ENCODE results near the gene RAB14.

Gene RAB14

DNA sequence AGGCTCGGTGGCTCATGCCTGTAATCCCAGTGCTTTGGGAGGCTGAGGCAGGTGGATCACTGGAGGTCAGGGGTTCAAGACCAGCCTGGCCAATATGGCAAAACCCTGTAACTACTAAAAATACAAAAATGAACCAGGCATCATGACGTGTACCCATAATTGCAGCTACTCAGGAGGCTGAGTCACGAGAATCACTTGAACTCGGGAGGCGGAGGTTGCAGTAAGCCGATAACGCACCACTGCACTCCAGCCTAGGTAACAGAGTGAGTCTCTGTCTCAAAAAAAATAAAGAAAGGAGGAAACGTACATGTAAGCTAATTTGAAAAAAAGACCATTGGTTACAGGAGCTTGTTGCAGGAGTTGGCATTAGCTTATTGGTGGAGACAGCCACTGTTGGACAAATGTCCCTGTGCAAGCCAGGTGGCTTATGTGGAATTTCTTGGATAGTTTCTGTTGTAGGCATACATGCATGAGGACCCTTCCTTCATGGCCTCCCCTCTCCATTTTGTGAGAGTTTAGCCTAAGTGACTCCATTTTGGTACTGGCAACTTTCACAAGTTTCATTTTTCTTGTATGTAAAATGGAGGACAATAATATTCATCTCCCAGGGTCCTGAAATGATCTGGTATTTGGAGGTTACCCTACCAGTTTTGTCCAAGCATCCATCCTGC, 16.8 kb upstream of the RAB14 start:
- no peak for DNase-seq

DNA sequence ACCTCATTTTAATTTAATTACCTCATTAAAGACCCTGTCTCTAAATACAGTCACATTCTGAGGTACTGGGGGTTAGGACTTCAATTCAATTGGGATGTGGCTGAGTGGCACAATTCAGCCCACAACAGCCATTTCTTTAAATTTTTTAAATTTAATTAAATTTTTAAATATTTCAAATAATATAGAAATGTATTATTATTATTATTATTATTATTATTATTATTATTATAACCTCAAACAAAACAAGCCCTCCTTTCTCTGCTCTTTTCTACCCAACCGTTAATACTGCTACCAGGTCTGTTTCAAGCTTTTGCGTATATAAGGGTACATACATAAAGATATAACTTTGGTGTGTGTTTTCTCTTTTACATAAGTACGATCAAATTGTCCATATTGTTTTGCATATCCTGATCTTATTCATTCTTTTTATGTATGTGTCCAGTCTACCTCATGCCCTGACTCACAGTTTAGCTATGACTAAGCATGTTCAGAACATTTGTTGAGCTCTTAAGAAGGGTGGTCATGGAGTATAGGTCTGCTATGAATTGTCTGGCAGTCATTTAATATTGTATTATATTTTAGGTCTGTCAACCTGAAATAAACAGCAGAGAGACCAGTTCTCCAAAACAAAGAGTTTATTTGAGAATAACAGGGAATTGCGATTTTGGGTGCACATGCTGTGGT, 16.1 kb upstream of the RAB14 start:
- DNase-seq: no peak

DNA sequence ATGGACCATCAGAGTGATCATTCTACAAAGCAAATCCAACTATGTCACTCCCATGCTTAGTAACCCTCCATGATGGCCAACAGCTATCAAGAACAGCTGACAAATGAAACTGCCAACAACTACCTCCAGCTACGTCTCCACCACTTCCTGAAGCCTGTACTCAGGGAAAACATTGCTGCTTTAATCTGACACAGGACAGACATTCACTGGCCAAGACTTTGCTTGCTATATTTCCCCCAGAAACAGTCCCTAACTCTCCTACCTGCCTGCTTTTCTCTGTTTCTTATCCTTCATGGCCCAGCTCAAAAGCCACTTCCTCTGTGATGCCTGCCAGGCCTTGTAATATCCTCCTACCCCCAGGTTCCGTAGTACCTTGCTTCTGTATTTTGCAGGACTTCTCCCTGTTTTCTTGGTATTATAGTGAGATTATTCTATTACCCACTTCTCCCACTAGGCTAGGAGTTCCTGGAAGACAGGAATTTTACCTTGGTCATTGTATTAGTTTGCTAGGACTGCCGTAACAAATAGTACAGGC, 14.7 kb upstream of the RAB14 start:
- no peak for DNase-seq

DNA sequence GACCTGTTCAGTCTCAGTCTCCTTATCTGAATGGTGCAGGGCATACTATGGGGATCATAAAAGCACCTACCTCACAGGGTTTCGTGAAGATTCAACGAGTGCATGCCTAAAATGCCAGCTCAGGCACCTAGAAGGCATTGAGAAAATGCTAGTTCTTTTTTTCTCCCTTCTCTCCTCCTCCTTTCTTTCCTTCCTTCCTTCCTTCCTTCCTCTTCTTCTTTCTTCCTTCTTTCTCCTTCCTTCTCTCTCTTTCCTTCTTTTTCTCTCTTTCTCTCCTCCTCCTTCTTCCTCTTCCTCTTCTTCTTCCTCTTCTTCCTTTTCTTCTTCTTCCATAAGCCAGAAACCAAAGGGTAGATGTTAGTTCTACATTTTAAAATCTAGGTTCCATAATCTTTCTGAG, 12.3 kb upstream of the RAB14 start:
- no peak for DNase-seq

DNA sequence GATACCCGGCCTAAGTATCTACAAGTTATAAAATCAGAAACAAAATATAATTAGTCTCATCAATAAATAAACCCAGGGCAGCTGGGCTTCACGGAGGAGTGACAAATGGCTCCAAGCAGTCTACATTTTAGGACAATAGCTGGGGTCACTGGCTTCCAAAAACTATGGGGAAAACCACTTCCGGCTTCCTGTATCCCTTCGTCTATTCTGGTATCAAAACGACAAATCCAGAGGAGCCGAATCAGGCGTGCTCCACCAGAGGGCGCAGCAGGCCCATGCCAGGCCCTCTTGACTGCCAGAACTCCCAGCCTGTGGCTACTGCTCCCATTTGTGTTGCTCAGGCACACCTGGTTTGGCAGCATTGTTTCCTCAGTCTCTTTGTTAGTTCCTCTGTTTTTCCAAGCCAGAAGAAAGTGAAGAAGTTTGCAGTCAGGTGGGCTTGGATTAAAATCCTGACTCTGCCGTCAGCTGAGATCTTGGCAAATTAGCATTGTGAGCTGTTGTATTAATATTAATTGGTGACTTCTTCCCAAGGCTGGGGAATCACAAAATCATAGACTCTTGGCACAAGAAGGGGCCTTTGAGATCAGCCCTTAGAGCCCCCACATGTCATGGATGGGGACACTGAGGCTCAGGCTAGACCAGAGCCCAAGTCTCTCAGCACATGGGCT, 11.6 kb upstream of the RAB14 start:
- peak; percentile 86 for DNase-seq

DNA sequence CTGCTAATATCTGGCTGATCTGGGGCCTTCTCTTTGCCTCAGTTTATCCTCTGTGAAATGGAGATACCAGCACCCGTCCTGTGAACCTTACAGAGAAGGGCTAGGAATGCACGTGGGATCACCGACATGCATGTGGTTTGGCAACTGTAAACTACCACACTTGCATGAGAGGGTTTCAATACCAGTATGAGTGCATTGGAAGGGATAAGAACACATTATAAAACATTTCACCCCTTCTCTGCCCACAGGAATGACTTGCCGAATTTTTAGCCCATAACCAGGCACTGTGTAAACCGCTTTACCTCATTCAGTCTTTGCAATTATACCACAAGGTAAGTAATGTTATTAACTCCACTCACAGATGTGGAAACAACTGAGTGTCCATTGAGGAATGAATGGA, 8.9 kb upstream of the RAB14 start:
- no peak for DNase-seq

DNA sequence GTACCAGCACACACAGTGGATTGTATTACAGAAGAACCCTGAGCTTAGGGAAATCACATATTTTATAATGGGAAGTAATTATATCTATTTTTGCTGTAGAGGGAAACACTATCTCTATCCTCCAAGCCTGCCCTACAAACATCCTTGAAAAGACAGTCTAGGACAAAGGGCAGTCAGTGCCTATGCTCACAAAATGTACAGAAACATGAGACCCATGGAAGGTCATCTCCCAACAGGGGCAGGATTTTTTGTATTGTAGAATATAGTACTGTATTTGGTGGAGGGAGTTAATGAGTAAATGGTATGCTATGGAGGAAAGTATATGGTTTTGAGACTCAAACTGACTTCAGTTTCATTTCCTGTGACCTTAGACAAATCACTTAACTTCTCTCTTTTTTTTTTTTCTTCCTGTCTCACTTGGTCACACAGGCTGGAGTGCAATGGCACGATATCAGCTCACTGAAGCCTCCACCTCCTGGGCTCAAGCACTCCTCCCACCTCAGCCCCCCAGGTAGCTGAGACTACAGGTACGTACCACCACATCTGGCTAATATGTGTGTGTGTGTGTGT, 5.8 kb upstream of the RAB14 start:
- DNase-seq: no peak

DNA sequence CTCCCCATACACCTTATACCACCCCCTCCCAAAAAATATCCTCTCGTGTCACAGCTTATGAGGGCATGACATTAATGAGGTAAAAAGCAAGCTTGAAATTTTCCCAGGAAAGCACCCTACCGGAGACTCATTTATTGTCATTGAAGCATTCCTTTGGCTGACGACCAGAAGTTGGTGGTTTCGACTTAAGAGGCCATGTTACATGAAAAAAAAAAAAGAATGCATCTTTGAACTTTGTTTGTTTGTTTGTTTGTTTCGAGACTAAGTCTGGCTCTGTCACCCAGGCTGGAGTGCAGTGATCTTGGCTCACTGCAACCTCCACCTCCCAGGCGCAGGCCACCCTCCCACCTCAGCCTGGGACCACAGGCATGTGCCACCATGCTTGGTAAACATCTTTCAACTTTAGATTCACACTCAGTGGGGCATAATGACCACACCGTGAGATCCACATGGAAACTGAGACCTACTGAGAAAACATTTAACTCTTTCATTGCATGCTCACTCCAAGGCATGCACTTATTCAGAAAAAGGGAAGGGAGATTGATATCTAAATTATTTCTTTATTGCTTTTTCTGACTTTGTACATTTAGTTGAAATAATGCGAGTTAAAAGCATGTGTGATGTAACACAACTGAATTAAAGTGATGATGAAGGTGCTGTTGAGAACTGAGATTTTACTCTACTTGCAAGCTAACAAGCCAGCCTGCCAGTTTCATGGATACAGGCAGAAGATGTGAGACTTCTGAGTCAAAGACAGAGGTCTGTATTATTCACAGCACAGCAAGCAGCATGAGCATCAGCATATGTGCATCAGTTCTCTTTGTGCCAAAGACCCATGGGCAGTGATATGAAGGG, 5.1 kb upstream of the RAB14 start:
- no peak for DNase-seq

DNA sequence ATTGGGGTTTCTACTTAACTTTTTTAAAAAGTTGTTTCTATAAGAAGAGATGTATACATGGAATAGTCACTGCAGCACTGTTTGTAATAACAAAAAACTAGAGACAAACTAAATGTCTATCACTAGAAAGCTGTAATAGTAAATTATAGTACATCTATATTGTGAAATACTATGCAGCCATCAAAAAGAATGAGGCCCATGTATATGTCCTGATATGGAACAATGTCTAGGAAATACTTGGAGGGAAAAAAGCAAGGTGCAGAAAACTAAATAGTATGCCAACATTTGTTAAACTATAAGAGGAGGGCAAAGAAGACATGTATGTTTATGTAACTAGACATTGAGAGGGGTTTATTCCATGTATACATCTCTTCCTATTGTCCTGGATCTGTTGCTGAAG, 2.9 kb upstream of the RAB14 start:
- DNase-seq: no peak

DNA sequence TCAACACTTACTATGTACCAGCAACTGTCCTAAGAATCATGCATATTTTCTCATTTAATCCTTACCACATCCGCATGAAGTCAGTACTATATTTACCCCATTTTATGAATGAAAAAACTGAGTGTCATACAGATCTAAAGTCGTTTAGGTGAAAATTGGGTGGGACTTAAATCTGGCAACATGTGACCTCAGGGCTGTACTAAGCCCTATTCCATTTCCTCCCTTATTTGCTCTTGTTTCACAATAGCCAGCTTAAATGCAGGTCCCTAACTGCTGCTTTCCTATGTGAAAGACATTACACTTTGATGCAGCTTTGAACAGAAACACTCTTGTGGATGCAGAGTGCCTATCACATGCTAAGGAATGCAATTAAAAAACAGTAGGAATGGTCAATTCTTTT, 2.5 kb upstream of the RAB14 start:
- no peak for DNase-seq

DNA sequence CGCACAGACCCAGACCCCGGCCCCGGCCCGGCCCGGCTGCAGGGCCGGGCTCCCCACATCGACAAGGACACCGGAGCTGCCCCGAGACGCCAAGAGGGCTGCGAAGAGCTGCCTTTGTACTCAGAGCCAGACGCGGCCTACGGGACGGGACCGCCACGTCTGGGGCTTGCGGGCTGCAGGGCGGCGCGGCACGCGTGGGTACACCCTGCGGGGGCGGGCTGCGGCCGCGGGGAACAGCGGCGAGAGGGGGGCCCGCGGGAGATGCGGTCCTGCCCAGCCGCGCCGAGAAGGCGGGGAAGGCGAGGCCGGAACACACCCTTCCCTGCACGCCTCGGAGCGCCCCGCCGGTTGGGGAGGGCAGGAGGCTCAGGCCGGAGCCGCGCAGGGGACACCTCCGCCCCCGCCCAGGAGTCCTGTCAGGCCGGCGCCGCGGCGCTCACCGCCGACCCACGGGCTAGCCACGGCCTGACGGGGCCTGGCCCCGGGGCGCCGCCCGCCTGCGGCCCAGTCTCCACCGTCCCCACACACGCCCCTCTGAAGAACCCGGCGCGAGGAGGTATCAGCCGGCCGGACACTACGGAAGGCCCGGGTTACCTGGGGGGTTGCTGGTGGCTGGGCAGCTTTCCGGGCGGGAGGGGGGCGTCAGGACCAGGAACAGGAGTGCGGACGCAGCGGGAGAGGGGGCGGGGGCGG, 478 bp downstream of the RAB14 start:
- DNase-seq: peak; percentile 77

DNA sequence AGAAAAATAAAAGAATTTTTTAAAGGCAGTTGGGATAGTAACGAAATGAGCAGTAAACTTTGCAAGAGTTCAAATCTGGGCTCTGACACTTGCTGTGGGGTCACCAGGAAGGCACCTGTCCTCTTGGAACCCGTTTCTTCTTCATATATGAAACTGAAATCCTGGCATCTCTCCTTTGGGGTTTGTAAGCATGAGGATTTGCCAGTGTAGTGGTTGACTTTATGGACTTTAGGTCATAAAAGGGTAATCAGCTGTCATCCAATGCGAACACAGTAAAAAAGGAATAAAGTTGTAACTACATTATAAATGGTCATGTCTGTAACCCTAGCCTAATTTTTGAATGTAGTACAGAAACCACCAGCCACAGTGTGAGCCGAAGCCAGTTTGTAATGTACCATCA, 1.3 kb downstream of the RAB14 start:
- no peak for DNase-seq

DNA sequence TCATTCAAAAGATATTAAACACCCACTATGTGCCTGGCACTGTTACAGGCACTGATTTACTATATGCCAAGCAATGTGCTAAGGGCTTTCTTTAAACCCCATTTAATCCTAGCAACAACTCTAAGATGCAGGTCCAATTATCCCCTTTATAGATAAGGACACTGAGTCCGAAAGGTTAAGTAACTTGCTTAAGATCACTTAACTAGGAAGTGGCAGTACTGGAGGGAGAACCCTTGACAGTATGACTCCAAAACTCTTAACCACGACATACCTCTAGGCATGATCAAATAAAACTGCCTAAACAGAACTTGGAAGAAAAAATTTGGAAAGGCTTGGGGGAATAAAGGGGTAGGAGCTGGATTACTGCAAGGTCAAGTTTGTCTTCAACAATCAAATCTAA, 1.7 kb downstream of the RAB14 start:
- DNase-seq: no peak

DNA sequence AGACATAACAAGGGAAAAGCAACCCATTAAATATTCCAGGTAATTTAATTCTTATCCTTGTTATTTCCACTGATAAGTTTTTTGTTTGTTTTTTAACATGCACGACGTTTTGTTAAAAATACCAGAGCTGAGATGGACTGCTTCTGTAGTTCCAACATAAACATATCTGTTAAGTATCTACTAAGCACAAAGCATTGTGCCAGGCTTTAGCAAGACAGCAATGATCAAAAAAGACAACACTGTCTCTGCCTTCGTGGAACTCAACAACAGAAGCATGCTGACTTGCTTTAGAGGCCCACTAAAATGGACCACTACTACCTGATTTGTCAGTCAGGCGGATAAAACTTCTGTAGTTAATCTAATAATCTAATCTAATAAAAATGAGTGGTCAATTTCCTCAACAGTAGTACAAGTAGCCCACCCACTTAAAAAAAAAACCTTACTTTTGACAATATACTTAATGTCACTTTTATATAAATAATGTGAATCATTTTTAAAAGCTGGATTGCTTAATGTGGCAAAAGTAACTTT, 3.1 kb downstream of the RAB14 start:
- DNase-seq: no peak

DNA sequence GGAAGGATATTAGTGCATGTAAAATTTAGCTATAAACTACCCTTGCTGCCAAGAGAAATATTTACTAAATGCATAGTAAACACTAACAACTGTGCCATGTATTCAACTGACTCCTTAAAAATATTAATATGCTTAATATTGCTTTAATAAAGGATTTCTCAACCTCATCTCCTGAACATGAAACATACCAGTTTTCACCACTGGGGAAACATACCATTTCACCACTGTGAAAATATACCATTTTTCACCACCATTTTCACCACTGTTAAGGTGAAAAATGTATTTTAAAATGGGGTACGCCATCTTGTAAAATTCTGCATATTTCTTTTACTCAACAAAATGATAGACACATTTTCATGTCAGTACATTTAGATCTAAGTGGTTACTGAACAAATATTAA, 4.5 kb downstream of the RAB14 start:
- no peak for DNase-seq

DNA sequence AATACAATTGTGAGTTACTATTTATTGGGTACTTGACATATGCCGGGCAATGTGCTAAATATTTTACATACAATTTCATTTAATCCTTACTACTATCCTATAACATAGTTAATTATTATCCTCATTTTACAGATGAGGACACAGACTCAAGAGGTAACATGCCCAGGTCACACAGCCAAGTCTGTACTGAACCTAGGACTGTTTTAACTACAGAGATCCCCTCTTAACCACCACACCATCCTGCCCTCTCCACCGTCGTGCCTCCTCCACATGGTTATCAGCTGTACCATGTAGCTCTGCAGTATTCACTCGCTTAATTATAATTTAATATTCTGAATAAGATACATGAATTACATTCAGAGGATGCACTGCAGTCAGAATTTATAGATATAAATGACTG, 5.3 kb downstream of the RAB14 start:
- DNase-seq: no peak

DNA sequence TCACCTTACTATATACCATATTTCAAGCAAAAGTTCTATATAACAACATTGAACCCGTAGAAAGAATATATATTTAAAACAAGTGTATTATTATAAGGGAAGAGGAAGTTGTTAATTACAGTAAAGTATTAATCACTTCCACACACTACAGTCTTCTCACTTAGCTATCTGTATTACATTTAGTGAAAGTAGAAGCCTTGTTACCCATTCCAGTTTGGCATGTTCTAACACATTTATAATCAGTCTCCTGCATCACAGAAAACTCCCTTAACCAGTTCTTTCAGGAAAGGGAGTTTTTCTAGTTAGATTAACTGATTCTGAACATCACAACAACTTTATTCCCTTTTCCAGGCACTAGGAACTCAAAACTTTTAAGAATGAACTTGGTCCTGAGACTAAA, 6.9 kb downstream of the RAB14 start:
- no peak for DNase-seq

DNA sequence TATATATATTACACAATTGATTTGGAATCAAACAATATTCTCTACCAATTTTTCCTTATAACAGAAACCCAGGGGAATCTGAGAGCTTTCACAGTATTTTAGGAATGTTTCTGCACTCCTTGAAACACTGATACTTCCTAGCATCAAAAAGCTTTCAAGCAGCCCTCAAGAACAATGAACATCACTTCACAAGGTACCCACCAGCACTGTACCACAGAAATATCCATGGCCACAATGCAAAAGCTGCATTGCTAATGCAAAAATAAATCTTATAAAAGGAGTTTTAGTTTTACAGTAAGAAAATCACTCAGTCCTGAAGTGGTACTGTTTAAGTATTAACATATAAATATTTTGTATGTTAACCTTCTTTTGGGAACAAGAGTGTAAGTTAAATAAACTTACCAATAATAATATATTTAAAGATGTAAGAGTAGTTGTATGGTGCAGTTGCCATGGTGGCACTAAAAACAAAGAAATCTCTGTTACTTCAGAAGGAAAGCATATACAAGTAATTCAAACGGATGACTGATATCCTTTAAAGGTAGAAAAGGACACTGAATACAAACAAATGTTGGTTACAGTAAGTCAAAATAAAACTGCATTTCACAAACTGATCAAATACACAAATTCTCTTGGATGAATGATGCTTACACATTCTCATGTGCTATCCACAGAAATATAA, 8.6 kb downstream of the RAB14 start:
- DNase-seq: no peak

DNA sequence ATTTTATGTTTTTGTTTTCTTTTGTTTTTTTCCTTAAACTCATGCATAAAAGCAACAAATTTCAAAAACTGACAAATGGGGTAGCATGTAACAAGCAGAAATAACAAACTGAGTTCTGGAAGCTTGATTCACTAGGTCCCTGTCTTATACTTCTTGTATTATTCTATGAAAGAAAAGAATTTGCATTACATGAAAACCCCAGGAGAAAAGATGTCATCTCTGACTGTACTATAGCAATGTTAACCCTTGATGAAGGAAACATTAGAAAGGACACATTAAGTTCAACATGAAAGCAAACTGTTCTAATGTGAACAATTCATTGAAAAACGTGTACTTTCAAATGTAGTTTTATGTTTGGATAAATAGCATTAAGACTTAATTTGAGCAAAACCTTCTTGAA, 9.2 kb downstream of the RAB14 start:
- DNase-seq: no peak

DNA sequence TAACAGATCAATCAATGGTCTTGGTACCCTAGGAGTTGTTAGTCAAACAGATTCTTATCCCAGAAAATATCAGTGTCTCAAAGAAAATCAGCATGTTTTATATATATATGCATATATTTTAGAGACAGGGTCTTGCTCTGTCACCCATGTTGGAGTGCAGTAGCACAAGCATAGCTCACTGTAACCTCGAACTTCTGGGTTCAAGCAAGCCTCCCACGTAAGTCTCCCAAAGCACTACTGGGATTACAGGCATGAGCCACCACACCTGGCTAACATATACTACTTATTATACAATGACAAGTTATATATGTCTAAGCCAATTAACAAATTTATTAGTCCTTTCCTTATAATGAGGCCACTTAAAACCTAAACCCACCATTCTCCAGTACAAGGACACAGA, 10.4 kb downstream of the RAB14 start:
- DNase-seq: no peak

DNA sequence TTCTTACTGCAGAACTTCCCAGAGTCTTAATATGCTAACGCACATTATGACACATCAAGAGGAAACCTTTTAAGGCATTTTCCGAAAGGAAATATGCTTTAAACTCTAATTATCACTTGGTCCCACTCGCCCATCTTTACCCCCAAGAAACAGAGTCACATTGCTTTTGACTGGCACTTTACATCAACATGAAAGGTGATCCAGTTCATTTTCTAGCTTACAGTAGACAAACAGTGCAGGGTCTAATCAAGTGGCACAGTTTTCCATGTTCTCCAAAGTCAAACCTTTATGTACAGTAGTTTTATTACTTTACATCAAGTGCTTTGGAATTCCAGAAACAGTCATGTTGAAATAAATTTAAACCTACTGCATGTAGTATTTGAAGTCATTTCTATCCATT, 12.0 kb downstream of the RAB14 start:
- DNase-seq: no peak

All from activated CD8-positive, alpha-beta memory T cell treated with anti-CD3 and anti-CD28 coated beads for 24 hours (primary cell).